ENCODE results near the gene TGFBR3L. TPM values are rescaled to one million over a fixed set of nuclear protein-coding genes. Genes with fewer than 3 reads are reported as not detected.

TGFBR3L gene
- total RNA-seq, 2 experiments from 2014 or later, result 0.13 to 0.61 TPM

- ChIA-PET POLR2A (interaction anchor here (0.7 to 0.8 kb wide), 2 partner anchors 11 to 298 kb away, joined by 3 read pairs; no protein-coding TSS in a partner anchor), CTCF (ENCODE audit: unreplicated experiment) (interaction anchor here (0.5 to 1.2 kb wide), 3 partner anchors 17 to 325 kb away, joined by 3 read pairs; no protein-coding TSS in a partner anchor)
- TF ChIP-seq CTCF (conservative IDR thresholded peaks at IDR 0.05; ENCODE audit: low read length) (peak; percentile 81), EZH2phosphoT487 (IDR thresholded peaks at IDR 0.05; ENCODE audit: borderline replicate concordance, low read depth, low read length) (no peak)
- H3K36me3 ChIP-seq (ENCODE audit: insufficient read depth, low read length), result peaks cover 13% of the 10 kb centered on the region; the same call in 1 of the 2 replicates
- 0 out of 2 replicates have a peak, but pooled peaks cover 9% of the 10 kb centered on the region for H4K20me1 ChIP-seq (ENCODE audit: insufficient read depth, low read length)
- no peaks in the 10 kb centered on the region for H3K9me2 ChIP-seq (ENCODE audit: insufficient read depth, low read length)
- H3K79me2 ChIP-seq (ENCODE audit: insufficient read depth, low read depth, low read length), result peaks cover 22% of the 10 kb centered on the region
- peak within 1 kb of the TSS; percentile 18 for H3K27ac ChIP-seq (ENCODE audit: low read depth, low read length, poor library complexity, severe bottlenecking)
- H3K4me2 ChIP-seq (ENCODE audit: low read length), result peak within 1 kb of the TSS; percentile 100
- DNase-seq (ENCODE audit: low spot score), result peak; percentile 99
- peak within 1 kb of the TSS; percentile 96 for H3K4me3 ChIP-seq (ENCODE audit: low read depth, low read length, poor library complexity, severe bottlenecking)
- peaks cover 19% of the 10 kb centered on the region for H3K4me1 ChIP-seq (ENCODE audit: insufficient read depth, low read length, poor library complexity, severe bottlenecking)
- BruUV-seq (replicated peaks), result no TSS peak
- intact Hi-C loops (cut with micrococcal nuclease; ENCODE audit: unreplicated experiment), result no loop called here
- H3K9me3 ChIP-seq (ENCODE audit: low read length), result no peaks in the 10 kb centered on the region
- H2AFZ ChIP-seq (ENCODE audit: low read length), result peak within 1 kb of the TSS; percentile 75; the same call in 1 of the 2 replicates
These were observed 11.2 kb upstream of the TGFBR3L start, which contains the start of gene MAP2K7 for GRCh38 chr19:7903244-7904073. MAP2K7 (plus strand) TSS chr19:7903877; CDS start chr19:7903945, 68 bp downstream.

GRCh38 chr19:7904074-7905020, 10.3 kb upstream of the TGFBR3L start:
- peaks cover 13% of the 10 kb centered on the region; the same call in 1 of the 2 replicates for H3K36me3 ChIP-seq (ENCODE audit: insufficient read depth, low read length)
- H3K4me3 ChIP-seq (ENCODE audit: low read depth, low read length, poor library complexity, severe bottlenecking), result peak overlapping the region; percentile 96
- no peaks in the 10 kb centered on the region for H3K9me2 ChIP-seq (ENCODE audit: insufficient read depth, low read length)
- H3K4me2 ChIP-seq (ENCODE audit: low read length), result peak overlapping the region; percentile 97
- ChIA-PET POLR2A (no interaction called here), CTCF (ENCODE audit: unreplicated experiment) (interaction anchor here (0.5 to 1.2 kb wide), 3 partner anchors 16 to 325 kb away, joined by 3 read pairs; no protein-coding TSS in a partner anchor)
- 0 out of 2 replicates have a peak, but pooled peaks cover 9% of the 10 kb centered on the region for H4K20me1 ChIP-seq (ENCODE audit: insufficient read depth, low read length)
- intact Hi-C loops (cut with micrococcal nuclease; ENCODE audit: unreplicated experiment), result no loop called here
- no peaks in the 10 kb centered on the region for H3K9me3 ChIP-seq (ENCODE audit: low read length)
- DNase-seq (ENCODE audit: low spot score), result peak; percentile 64
- peaks cover 22% of the 10 kb centered on the region for H3K79me2 ChIP-seq (ENCODE audit: insufficient read depth, low read depth, low read length)
- H3K27ac ChIP-seq (ENCODE audit: low read depth, low read length, poor library complexity, severe bottlenecking), result peak overlapping the region; percentile 18
- H2AFZ ChIP-seq (ENCODE audit: low read length), result no peak overlapping the region
- peaks cover 19% of the 10 kb centered on the region for H3K4me1 ChIP-seq (ENCODE audit: insufficient read depth, low read length, poor library complexity, severe bottlenecking)
- TF ChIP-seq CTCF (conservative IDR thresholded peaks at IDR 0.05; ENCODE audit: low read length) (no peak), EZH2phosphoT487 (IDR thresholded peaks at IDR 0.05; ENCODE audit: borderline replicate concordance, low read depth, low read length) (no peak)
- TSS peak; percentile 70 for BruUV-seq (replicated peaks)

Measured in OCI-LY7 (cell line).